SU-DHL-6 (cell line): ENCODE measurements around the gene SKIC8.

ENCODE experiments used
- H2AFZ ChIP-seq: fragments of 200-600 bp; sonication (generic); 2 replicates; pipeline ENCODE4 v1.6.1; 2014; ENCODE audit warnings: low read depth, mild to moderate bottlenecking, moderate library complexity, mixed read lengths, antibody characterized with exemption, low read length; ENCODE audit not compliant: severe bottlenecking
- H3F3A ChIP-seq: fragments of 200-600 bp; shearing (Covaris generic); 2 replicates; pipeline ENCODE4 v1.6.0; 2016; ENCODE audit warnings: antibody characterized with exemption, mild to moderate bottlenecking; ENCODE audit not compliant: insufficient read depth
- H3K27ac ChIP-seq: fragments of 200-600 bp; sonication (generic); 2 replicates; pipeline ENCODE4 v1.5.1; 2016; ENCODE audit warnings: low read depth, mild to moderate bottlenecking, low read length, moderate library complexity, mixed read lengths
- H3K27me3 ChIP-seq: fragments of 200-600 bp; sonication (generic), shearing (Covaris generic); 2 replicates; pipeline ENCODE4 v1.6.0; 2014; ENCODE audit warnings: mild to moderate bottlenecking, low read length
- H3K36me3 ChIP-seq: fragments of 200-600 bp; sonication (generic); 2 replicates; pipeline ENCODE4 v1.6.1; 2014; ENCODE audit warnings: mild to moderate bottlenecking, low read length, mixed read lengths
- H3K4me2 ChIP-seq: fragments of 300-600, 200-600 bp; shearing (Covaris generic), sonication (generic); 2 replicates; pipeline ENCODE4 v1.6.0; 2014; ENCODE audit warnings: low read length, low read depth, mild to moderate bottlenecking; ENCODE audit not compliant: poor library complexity, severe bottlenecking
- H3K4me3 ChIP-seq: fragments of 200-600 bp; sonication (generic); 2 replicates; pipeline ENCODE4 v1.5.1; 2014; ENCODE audit warnings: antibody characterized with exemption, low read length, mild to moderate bottlenecking, mixed read lengths; ENCODE audit not compliant: insufficient read depth, poor library complexity, severe bottlenecking
- H3K79me2 ChIP-seq: fragments of 200-600 bp; sonication (generic); 2 replicates; pipeline ENCODE4 v1.6.1; 2014; ENCODE audit warnings: mild to moderate bottlenecking, low read length, moderate library complexity; ENCODE audit not compliant: insufficient read depth
- H3K9ac ChIP-seq: fragments of 200-600 bp; sonication (generic); 2 replicates; pipeline ENCODE4 v1.7.0; 2014; ENCODE audit warnings: mild to moderate bottlenecking, low read length
- H3K9me2 ChIP-seq: fragments of 200-600 bp; sonication (generic); replicated peaks from 2 replicates; pipeline ENCODE4 v1.6.1; 2014; ENCODE audit warnings: low read length; ENCODE audit not compliant: insufficient read depth
- H3K9me3 ChIP-seq: fragments of 200-600 bp; sonication (generic); 2 replicates; pipeline ENCODE4 v1.6.1; 2014; ENCODE audit warnings: low read length, mixed read lengths; ENCODE audit not compliant: insufficient read depth
- H4K20me1 ChIP-seq: fragments of 200-600 bp; sonication (generic); 2 replicates; pipeline ENCODE4 v1.6.1; 2014; ENCODE audit warnings: low read depth, mild to moderate bottlenecking, antibody characterized with exemption, low read length, moderate library complexity, mixed read lengths
- EZH2phosphoT487 ChIP-seq: fragments of 200-600 bp; sonication (generic), shearing (Covaris generic); conservative IDR thresholded peaks from 2 replicates; pipeline ENCODE4 v1.6.1; 2018; ENCODE audit warnings: mild to moderate bottlenecking, antibody characterized with exemption, low read length, moderate library complexity, mixed read lengths
- TF ChIP-seq, protein P1 (sequence below): fragments of 200-600 bp; sonication (generic); IDR thresholded peaks from one replicate; pipeline ENCODE4 v1.5.1; 2017; ENCODE audit warnings: antibody characterized with exemption, mild to moderate bottlenecking, low read length, moderate library complexity; ENCODE audit not compliant: insufficient read depth, poor library complexity, severe bottlenecking

SKIC8 gene

DNA sequence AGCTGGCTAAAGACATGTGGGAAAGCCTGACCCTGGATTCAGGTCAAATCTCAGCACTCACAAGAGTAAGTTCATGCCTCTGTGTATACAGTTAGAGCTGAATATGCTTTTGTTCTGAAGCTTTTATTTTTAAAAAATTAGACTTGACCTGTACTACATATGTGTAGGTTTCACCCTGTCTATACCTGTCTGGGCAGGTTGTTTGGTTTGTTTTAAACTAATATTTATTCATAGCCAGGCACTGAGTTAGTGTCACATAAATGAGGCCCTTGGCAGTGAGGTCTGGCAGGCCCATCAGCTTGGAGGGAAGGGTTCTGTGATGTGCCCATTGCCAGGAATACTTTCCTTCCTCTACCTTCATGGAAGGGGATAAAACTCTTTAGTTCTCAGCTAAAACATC is 33.2 kb downstream of the SKIC8 start:
- Histone ChIP-seq H3K9me2 (no peaks in the 10 kb centered on the region), H3K36me3 (no peaks in the 10 kb centered on the region), H3K4me2 (no peak overlapping the region), H3K4me3 (no peak overlapping the region), H3F3A (no peaks in the 10 kb centered on the region), H3K9ac (no peak overlapping the region), H2AFZ (no peak overlapping the region), H3K27ac (no peak overlapping the region), H3K9me3 (no peaks in the 10 kb centered on the region), H4K20me1 (no peaks in the 10 kb centered on the region), H3K27me3 (no peaks in the 10 kb centered on the region), H3K79me2 (no peaks in the 10 kb centered on the region)
- no peak for TF ChIP-seq EZH2phosphoT487
- TF ChIP-seq, protein P1, sequence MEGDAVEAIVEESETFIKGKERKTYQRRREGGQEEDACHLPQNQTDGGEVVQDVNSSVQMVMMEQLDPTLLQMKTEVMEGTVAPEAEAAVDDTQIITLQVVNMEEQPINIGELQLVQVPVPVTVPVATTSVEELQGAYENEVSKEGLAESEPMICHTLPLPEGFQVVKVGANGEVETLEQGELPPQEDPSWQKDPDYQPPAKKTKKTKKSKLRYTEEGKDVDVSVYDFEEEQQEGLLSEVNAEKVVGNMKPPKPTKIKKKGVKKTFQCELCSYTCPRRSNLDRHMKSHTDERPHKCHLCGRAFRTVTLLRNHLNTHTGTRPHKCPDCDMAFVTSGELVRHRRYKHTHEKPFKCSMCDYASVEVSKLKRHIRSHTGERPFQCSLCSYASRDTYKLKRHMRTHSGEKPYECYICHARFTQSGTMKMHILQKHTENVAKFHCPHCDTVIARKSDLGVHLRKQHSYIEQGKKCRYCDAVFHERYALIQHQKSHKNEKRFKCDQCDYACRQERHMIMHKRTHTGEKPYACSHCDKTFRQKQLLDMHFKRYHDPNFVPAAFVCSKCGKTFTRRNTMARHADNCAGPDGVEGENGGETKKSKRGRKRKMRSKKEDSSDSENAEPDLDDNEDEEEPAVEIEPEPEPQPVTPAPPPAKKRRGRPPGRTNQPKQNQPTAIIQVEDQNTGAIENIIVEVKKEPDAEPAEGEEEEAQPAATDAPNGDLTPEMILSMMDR = no peak

DNA sequence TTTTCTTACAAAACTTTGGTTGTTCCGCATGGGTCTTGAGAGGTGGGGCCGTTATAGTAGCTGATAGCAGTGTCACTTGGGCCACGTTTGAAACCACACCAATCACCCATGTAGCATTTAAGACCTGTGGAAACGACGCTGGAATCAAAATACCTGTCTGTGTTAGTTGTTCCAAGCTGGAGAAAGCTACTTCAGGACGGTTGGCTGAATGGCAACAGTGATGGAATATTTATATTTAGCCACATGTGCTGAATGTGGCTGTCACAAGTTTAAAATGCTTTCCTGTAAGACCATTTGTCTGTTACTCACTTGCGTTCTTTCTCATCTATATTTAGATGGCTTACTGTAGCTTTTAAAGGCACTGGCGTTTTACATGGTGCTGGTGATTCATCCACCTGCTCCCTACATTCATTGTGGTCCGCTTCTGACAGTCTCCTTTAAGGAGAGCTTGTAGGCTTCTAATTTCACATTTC is 33.6 kb downstream of the SKIC8 start:
- no peaks in the 10 kb centered on the region for H3K27me3 ChIP-seq
- no peaks in the 10 kb centered on the region for H4K20me1 ChIP-seq
- H3K9ac ChIP-seq = no peak overlapping the region
- no peaks in the 10 kb centered on the region for H3K79me2 ChIP-seq
- H3K27ac ChIP-seq = no peak overlapping the region
- H3K36me3 ChIP-seq = no peaks in the 10 kb centered on the region
- H3K4me2 ChIP-seq = no peak overlapping the region
- no peak for TF ChIP-seq EZH2phosphoT487
- TF ChIP-seq, protein P1 = no peak
- H2AFZ ChIP-seq = no peak overlapping the region
- H3K9me2 ChIP-seq = no peaks in the 10 kb centered on the region
- H3K9me3 ChIP-seq = no peaks in the 10 kb centered on the region
- H3F3A ChIP-seq = no peaks in the 10 kb centered on the region
- H3K4me3 ChIP-seq = no peak overlapping the region

DNA sequence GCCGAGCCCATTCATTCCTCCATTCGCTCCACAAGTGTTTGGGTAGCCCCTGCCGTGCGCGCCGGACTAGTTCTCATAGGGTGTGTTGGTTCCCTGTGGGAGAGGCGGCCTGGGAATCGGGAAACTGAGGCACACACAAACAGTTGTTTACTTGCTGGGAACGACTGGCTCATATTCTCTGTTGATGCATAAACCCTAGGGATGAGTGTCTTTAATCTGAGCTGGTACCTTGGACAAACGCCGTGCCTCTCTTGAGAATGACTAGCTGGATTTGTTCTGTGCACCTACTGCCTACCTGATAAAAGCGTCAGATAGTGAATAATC is 34.3 kb downstream of the SKIC8 start:
- H3F3A ChIP-seq = no peaks in the 10 kb centered on the region
- no peaks in the 10 kb centered on the region for H3K79me2 ChIP-seq
- H2AFZ ChIP-seq = no peak overlapping the region
- no peak overlapping the region for H3K27ac ChIP-seq
- H3K9ac ChIP-seq = no peak overlapping the region
- H3K9me3 ChIP-seq = no peaks in the 10 kb centered on the region
- H3K4me3 ChIP-seq = no peak overlapping the region
- H4K20me1 ChIP-seq = no peaks in the 10 kb centered on the region
- no peaks in the 10 kb centered on the region for H3K36me3 ChIP-seq
- no peaks in the 10 kb centered on the region for H3K27me3 ChIP-seq
- no peak overlapping the region for H3K4me2 ChIP-seq
- no peaks in the 10 kb centered on the region for H3K9me2 ChIP-seq
- TF ChIP-seq, protein P1 = no peak
- TF ChIP-seq EZH2phosphoT487 = no peak
